Measurements from ENCODE around the gene POMZP3.
A peak's percentile ranks its signal among the peaks of the same experiment; 100 is the strongest.
"Not testable (repeated sequence)": the region's sequence is repeated elsewhere in the genome, so short reads cannot be mapped to it uniquely, and the experiment has no call there.

Gene POMZP3

DNA sequence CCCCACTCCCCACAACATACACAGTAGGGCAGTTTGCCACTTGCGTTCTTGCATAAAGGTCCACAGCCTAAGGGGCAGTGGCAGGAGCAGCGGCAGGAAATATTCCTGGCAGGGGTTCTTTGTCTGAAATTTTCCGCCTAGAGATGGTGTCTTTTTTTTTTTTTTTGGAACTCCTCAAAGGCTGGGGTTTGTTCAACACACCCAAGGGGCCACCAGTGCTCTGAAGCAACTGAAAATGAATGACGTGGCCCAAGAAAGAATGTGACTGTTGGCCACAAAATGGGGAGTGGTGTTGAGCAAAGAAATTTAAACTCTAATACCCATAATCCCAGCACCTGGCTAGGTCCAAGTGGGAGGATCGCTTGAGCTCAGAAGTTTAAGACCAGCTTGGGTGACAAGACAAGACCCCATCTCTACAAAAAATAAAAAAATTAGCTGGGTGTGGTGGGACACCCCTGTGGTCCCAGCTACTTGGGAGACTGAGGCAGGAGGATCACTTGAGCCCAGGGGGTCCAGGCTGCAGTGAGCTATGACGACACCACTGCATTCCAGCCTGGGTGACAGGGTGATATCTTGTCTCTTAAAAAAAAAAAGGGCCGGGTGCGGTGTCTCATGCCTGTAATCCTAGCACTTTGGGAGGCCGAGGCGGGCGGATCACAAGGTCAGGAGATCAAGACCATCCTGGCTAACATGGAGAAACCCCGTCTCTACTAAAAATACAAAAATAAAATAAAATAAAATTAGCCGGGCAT lies 7.5 kb downstream of the POMZP3 start:
- H3K27ac ChIP-seq (ENCODE audit: low read depth, low read length); H3K79me2 ChIP-seq (ENCODE audit: insufficient read depth, low read length); H3K9me3 ChIP-seq (ENCODE audit: insufficient read depth, low read length); H4K20me1 ChIP-seq (ENCODE audit: low read depth, low read length); H3K9ac ChIP-seq (ENCODE audit: low read length); H3K36me3 ChIP-seq (ENCODE audit: low read length); H3K4me2 ChIP-seq (ENCODE audit: low read depth, low read length, poor library complexity, severe bottlenecking); H3K9me2 ChIP-seq (replicated peaks; ENCODE audit: insufficient read depth, low read length); H2AFZ ChIP-seq (ENCODE audit: low read depth, low read length, severe bottlenecking); H3F3A ChIP-seq (ENCODE audit: insufficient read depth); H3K27me3 ChIP-seq (ENCODE audit: low read length); H3K4me3 ChIP-seq (ENCODE audit: insufficient read depth, low read length, poor library complexity, severe bottlenecking): not testable (repeated sequence)

DNA sequence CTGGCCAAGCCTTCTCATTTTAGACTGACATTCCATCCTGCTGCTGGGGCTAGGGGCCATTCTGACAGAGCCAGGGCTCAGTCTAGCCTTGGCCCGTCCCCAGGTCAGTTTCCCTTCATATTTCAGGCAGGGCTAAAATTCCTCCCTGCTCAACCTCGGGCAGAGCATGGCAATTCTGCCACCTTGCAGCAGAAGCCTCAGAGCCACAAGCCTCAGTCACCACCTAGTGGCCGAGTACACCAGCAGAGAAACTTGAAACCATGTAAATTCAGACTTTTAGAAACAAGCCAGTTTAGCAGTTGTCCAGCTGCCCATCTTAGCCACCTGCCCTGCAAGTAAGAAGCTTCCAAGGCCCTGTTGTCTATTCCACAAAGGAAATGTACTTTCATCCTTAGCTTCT lies 13.3 kb downstream of the POMZP3 start:
- not testable (repeated sequence) for H3K9me3 ChIP-seq (ENCODE audit: insufficient read depth, low read length); H3F3A ChIP-seq (ENCODE audit: insufficient read depth); H3K36me3 ChIP-seq (ENCODE audit: low read length); H3K4me2 ChIP-seq (ENCODE audit: low read depth, low read length, poor library complexity, severe bottlenecking); H3K27me3 ChIP-seq (ENCODE audit: low read length); H4K20me1 ChIP-seq (ENCODE audit: low read depth, low read length); H3K27ac ChIP-seq (ENCODE audit: low read depth, low read length); H3K4me3 ChIP-seq (ENCODE audit: insufficient read depth, low read length, poor library complexity, severe bottlenecking); H3K9ac ChIP-seq (ENCODE audit: low read length); H2AFZ ChIP-seq (ENCODE audit: low read depth, low read length, severe bottlenecking); H3K9me2 ChIP-seq (replicated peaks; ENCODE audit: insufficient read depth, low read length); H3K79me2 ChIP-seq (ENCODE audit: insufficient read depth, low read length)

DNA sequence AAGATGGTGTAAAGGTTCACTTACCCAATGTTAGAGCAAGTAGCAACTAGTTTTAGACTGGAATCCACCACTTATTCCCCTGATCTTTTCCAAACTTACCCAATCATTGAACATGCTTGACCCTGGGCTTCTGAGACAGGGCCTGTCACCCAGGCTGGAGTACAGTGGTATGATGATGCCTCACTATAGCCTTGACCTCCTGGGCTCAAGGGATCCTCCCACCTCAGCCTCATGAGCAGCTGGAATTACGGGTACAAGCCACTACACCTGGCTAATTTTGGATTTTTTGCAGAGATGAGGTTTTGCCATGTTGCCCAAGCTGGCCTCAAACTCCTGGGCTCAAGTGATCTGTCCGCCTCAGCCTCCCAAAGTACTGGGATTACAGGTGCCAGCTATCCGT lies 14.8 kb downstream of the POMZP3 start:
- not testable (repeated sequence) for H2AFZ ChIP-seq (ENCODE audit: low read depth, low read length, severe bottlenecking); H4K20me1 ChIP-seq (ENCODE audit: low read depth, low read length); H3K79me2 ChIP-seq (ENCODE audit: insufficient read depth, low read length); H3K4me3 ChIP-seq (ENCODE audit: insufficient read depth, low read length, poor library complexity, severe bottlenecking); H3K4me2 ChIP-seq (ENCODE audit: low read depth, low read length, poor library complexity, severe bottlenecking); H3K27me3 ChIP-seq (ENCODE audit: low read length); H3K9me3 ChIP-seq (ENCODE audit: insufficient read depth, low read length); H3F3A ChIP-seq (ENCODE audit: insufficient read depth); H3K9ac ChIP-seq (ENCODE audit: low read length); H3K27ac ChIP-seq (ENCODE audit: low read depth, low read length); H3K9me2 ChIP-seq (replicated peaks; ENCODE audit: insufficient read depth, low read length); H3K36me3 ChIP-seq (ENCODE audit: low read length)

DNA sequence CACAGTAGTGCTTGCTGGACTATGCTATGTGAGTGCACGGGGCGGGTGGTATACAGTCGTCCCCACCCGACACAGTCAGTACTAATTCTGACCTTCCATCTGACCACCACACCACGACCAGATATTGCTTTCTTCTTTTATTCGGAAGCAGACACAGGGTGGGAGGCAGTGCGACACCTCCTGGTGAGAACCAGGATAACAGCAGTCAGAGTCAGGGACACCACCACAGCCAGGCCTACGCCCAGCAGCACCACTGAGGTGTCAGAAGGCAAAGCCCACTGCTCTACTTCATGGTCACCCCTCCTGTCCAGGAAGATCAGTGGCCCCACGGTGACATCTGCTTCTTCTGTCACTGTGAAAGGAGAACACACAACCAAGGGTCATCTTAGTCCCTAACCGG lies 17.2 kb downstream of the POMZP3 start:
- H3K9me3 ChIP-seq (ENCODE audit: insufficient read depth, low read length), result not testable (repeated sequence)

DNA sequence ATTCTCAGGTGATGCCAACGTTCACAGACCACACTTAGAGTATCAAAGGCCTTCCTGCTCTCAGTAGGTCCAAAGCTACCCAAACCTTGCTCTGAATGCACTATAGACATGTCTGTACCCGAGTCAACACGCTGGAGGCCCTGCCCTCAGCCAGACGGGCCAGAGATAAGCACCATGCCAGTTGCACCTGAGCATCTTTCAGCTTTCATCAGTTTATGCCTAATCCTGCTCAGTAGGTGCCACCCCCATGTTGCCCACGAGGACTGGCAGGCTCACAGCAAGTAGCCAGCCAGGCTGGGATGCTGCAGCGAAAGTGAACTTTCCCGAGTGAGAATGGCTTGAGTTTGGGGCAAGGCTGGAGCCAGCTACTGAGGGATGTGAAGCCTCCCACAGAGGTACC lies 18.6 kb downstream of the POMZP3 start:
- H3K9me3 ChIP-seq (ENCODE audit: insufficient read depth, low read length); H3K27ac ChIP-seq (ENCODE audit: low read depth, low read length); H3K79me2 ChIP-seq (ENCODE audit: insufficient read depth, low read length); H3F3A ChIP-seq (ENCODE audit: insufficient read depth); H2AFZ ChIP-seq (ENCODE audit: low read depth, low read length, severe bottlenecking); H3K36me3 ChIP-seq (ENCODE audit: low read length); H3K9ac ChIP-seq (ENCODE audit: low read length); H4K20me1 ChIP-seq (ENCODE audit: low read depth, low read length); H3K27me3 ChIP-seq (ENCODE audit: low read length); H3K9me2 ChIP-seq (replicated peaks; ENCODE audit: insufficient read depth, low read length); H3K4me3 ChIP-seq (ENCODE audit: insufficient read depth, low read length, poor library complexity, severe bottlenecking); H3K4me2 ChIP-seq (ENCODE audit: low read depth, low read length, poor library complexity, severe bottlenecking): not testable (repeated sequence)

More for the DNA sequence above, 17.2 kb downstream of the POMZP3 start:
- H2AFZ ChIP-seq (ENCODE audit: low read depth, low read length, severe bottlenecking); H3F3A ChIP-seq (ENCODE audit: insufficient read depth); H3K36me3 ChIP-seq (ENCODE audit: low read length); H3K4me3 ChIP-seq (ENCODE audit: insufficient read depth, low read length, poor library complexity, severe bottlenecking); H4K20me1 ChIP-seq (ENCODE audit: low read depth, low read length); H3K27me3 ChIP-seq (ENCODE audit: low read length); H3K27ac ChIP-seq (ENCODE audit: low read depth, low read length); H3K4me2 ChIP-seq (ENCODE audit: low read depth, low read length, poor library complexity, severe bottlenecking); H3K9ac ChIP-seq (ENCODE audit: low read length); H3K79me2 ChIP-seq (ENCODE audit: insufficient read depth, low read length); H3K9me2 ChIP-seq (replicated peaks; ENCODE audit: insufficient read depth, low read length): not testable (repeated sequence)

DNA sequence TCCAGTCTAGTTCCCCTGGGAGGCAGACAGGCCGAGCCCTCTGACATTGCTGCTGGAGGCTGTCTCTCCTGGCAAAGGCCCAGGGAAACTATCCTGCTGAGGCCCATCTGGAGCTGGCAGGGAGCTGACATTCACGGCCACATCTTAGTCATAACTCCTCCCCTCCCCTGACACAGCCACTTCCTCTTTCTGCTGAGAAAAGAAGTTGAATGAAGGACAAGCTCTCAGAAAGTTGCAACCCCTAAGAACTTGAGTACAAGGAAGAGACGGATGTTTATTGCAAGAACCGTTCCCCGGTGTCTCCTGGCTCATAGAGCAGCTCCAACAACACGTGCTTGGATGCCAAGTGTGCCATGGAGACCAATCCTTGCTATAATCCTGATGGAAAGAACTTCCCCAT lies 21.1 kb downstream of the POMZP3 start:
- not testable (repeated sequence) for H3K27me3 ChIP-seq (ENCODE audit: low read length); H3K4me3 ChIP-seq (ENCODE audit: insufficient read depth, low read length, poor library complexity, severe bottlenecking); H3K9me3 ChIP-seq (ENCODE audit: insufficient read depth, low read length)

DNA sequence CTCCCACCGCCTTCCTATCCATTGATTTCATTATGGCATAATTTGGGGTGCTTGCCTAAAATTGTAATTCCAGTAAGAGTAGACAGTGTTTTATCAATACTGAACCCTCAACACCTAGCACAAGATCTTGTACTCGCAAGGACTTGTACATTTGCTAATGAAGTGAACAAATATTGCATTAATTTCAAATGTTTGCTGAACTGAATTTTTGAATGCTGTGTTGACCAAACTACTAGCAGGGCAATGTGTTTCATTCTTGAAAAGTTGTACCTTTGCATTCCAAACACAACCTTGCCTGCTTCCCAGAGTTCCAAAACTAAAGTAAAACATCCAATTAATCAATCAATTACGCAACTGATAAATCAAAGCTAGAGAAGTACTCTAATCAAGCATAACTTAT lies 26.4 kb downstream of the POMZP3 start:
- H3K4me3 ChIP-seq (ENCODE audit: insufficient read depth, low read length, poor library complexity, severe bottlenecking); H3K9me2 ChIP-seq (replicated peaks; ENCODE audit: insufficient read depth, low read length); H2AFZ ChIP-seq (ENCODE audit: low read depth, low read length, severe bottlenecking); H3K27me3 ChIP-seq (ENCODE audit: low read length); H3K4me2 ChIP-seq (ENCODE audit: low read depth, low read length, poor library complexity, severe bottlenecking); H3K79me2 ChIP-seq (ENCODE audit: insufficient read depth, low read length); H3K36me3 ChIP-seq (ENCODE audit: low read length); H3K9me3 ChIP-seq (ENCODE audit: insufficient read depth, low read length); H3F3A ChIP-seq (ENCODE audit: insufficient read depth); H4K20me1 ChIP-seq (ENCODE audit: low read depth, low read length); H3K27ac ChIP-seq (ENCODE audit: low read depth, low read length); H3K9ac ChIP-seq (ENCODE audit: low read length): not testable (repeated sequence)

More for the DNA sequence above, 21.1 kb downstream of the POMZP3 start:
- Histone ChIP-seq H3K4me2 (ENCODE audit: low read depth, low read length, poor library complexity, severe bottlenecking) (peak overlapping the region; percentile 36), H3K27ac (ENCODE audit: low read depth, low read length) (peak overlapping the region; percentile 55; the same call in 1 of the 2 replicates)
- H3K36me3 ChIP-seq (ENCODE audit: low read length); H3K79me2 ChIP-seq (ENCODE audit: insufficient read depth, low read length); H4K20me1 ChIP-seq (ENCODE audit: low read depth, low read length); H2AFZ ChIP-seq (ENCODE audit: low read depth, low read length, severe bottlenecking); H3K9ac ChIP-seq (ENCODE audit: low read length); H3K9me2 ChIP-seq (replicated peaks; ENCODE audit: insufficient read depth, low read length); H3F3A ChIP-seq (ENCODE audit: insufficient read depth): not testable (repeated sequence)

DNA sequence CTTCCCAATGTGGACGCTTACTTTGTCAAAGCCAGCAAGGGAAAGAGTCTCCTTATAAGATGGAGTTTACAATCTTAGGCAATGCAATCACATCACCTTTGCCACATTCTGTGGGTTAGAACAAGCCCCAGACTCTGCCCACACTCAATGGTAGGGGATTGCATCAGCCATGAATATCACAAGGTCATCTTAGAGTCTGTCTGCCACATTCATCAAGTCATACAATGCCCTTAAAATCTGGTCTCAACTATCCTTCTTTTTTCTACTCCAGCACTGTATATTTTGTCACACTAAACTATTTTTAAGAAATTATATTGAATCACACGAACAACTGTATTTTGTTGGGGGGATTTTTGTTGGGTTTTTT lies 27.0 kb downstream of the POMZP3 start:
- not testable (repeated sequence) for H3K4me3 ChIP-seq (ENCODE audit: insufficient read depth, low read length, poor library complexity, severe bottlenecking); H3K36me3 ChIP-seq (ENCODE audit: low read length); H3F3A ChIP-seq (ENCODE audit: insufficient read depth); H3K79me2 ChIP-seq (ENCODE audit: insufficient read depth, low read length); H2AFZ ChIP-seq (ENCODE audit: low read depth, low read length, severe bottlenecking); H3K9me2 ChIP-seq (replicated peaks; ENCODE audit: insufficient read depth, low read length); H3K4me2 ChIP-seq (ENCODE audit: low read depth, low read length, poor library complexity, severe bottlenecking); H3K27ac ChIP-seq (ENCODE audit: low read depth, low read length); H4K20me1 ChIP-seq (ENCODE audit: low read depth, low read length); H3K27me3 ChIP-seq (ENCODE audit: low read length); H3K9me3 ChIP-seq (ENCODE audit: insufficient read depth, low read length); H3K9ac ChIP-seq (ENCODE audit: low read length)

All from SU-DHL-6 (cell line).